Sigmoid colon (tissue), 7 donors: ENCODE measurements around the gene NELFCD. TPM values are rescaled to one million over a fixed set of nuclear protein-coding genes. Genes with fewer than 3 reads are reported as not detected.
"Not testable (repeated sequence)": the region's sequence is repeated elsewhere in the genome, so short reads cannot be mapped to it uniquely, and the experiment has no call there.

ENCODE experiments used
- DNase-seq: peaks from one replicate; pipeline ENCODE4 v3.0.0-alpha.2; 2019
- H3K27ac ChIP-seq, 4 donors: fragments of 200-600 bp; sonication (generic); one replicate each; pipeline ENCODE4 v1.5.1; 2016 to 2019; ENCODE audit warnings: mild to moderate bottlenecking in 1 of 4
- H3K27me3 ChIP-seq, 3 donors: fragments of 200-600 bp; sonication (generic); one replicate each; pipeline ENCODE4 v1.5.1; 2019; ENCODE audit warnings: mild to moderate bottlenecking in 1 of 3
- H3K36me3 ChIP-seq, 4 donors: fragments of 200-600 bp; sonication (generic); one replicate each; pipeline ENCODE4 v1.5.1; 2016 to 2019
- H3K4me1 ChIP-seq, 4 donors: fragments of 200-600 bp; sonication (generic); one replicate each; pipeline ENCODE4 v1.5.1; 2017 to 2019
- H3K4me3 ChIP-seq, 4 donors: fragments of 200-600 bp; sonication (generic); one replicate each; pipeline ENCODE4 v1.5.1; 2017 to 2019; ENCODE audit warnings: mild to moderate bottlenecking in 2 of 4, moderate library complexity in 1 of 4
- H3K9me3 ChIP-seq, 4 donors: fragments of 200-600 bp in 3 of 4; sonication (generic) in 3 of 4; one replicate each; pipeline versions ENCODE4 v1.5.1 to v1.6.1; 2013 to 2019
- EP300 ChIP-seq, 4 donors: sonication (generic); formaldehyde crosslinking; IDR thresholded peaks; one replicate each; pipeline ENCODE4 v1.6.1; 2017; ENCODE audit warnings: antibody characterized with exemption in 4 of 4
- POLR2A ChIP-seq, 2 donors: fragments of 450-650 bp; IDR thresholded peaks; one replicate each; pipeline ENCODE4 v1.6.1; 2016; ENCODE audit warnings: antibody characterized with exemption in 2 of 2, mild to moderate bottlenecking in 2 of 2, moderate library complexity in 2 of 2
- POLR2AphosphoS5 ChIP-seq, 4 donors: sonication (generic); formaldehyde crosslinking; IDR thresholded peaks; one replicate each; pipeline ENCODE4 v1.6.1; 2017; ENCODE audit warnings: antibody characterized with exemption in 4 of 4
- WGBS, 2 donors: extraction: QIAGEN DNeasy Blood & Tissue Kit; methylation state at CpG; one replicate each; pipeline ENCODE4 v1.1.7; 2013; 5-methylcytosine and 5-hydroxymethylcytosine counted together
- intact Hi-C: fragments of 100-400 bp; cut with DNase I; formaldehyde crosslinking; loops from one replicate; pipeline ENCODE4 v1.15.1; 2023
- polyA plus RNA-seq, 3 donors: library from polyadenylated mRNA; stranded (reverse); fragments of 200-250 nt; gene quantifications; one replicate each; pipeline ENCODE4 v1.2.3, GENCODE V29; 2013
- total RNA-seq, 4 donors: library from RNA; depleted of rRNA; stranded (reverse); fragments of >200 nt; gene quantifications; one replicate each; pipeline ENCODE4 v1.1.0, GENCODE V29; 2016
- TF ChIP-seq, protein P1 (sequence below), 4 experiments: fragments of 450-650 bp in 3 of 4; fragments of 200-600 bp in 1 of 4; IDR thresholded peaks; one replicate each; pipeline ENCODE4 v1.5.1; 2016 to 2019; ENCODE audit warnings: antibody characterized with exemption in 4 of 4, mild to moderate bottlenecking in 3 of 4, moderate library complexity in 2 of 4
- donor health status: healthy with polysubstance abuse.
- donor health status: Bipolar disorder and iron deficiency.
- donor health status: healthy.

Gene NELFCD
- total and polyA plus RNA-seq, 7 donors, result 22.7 to 53.2 (median 42.8) TPM

DNA sequence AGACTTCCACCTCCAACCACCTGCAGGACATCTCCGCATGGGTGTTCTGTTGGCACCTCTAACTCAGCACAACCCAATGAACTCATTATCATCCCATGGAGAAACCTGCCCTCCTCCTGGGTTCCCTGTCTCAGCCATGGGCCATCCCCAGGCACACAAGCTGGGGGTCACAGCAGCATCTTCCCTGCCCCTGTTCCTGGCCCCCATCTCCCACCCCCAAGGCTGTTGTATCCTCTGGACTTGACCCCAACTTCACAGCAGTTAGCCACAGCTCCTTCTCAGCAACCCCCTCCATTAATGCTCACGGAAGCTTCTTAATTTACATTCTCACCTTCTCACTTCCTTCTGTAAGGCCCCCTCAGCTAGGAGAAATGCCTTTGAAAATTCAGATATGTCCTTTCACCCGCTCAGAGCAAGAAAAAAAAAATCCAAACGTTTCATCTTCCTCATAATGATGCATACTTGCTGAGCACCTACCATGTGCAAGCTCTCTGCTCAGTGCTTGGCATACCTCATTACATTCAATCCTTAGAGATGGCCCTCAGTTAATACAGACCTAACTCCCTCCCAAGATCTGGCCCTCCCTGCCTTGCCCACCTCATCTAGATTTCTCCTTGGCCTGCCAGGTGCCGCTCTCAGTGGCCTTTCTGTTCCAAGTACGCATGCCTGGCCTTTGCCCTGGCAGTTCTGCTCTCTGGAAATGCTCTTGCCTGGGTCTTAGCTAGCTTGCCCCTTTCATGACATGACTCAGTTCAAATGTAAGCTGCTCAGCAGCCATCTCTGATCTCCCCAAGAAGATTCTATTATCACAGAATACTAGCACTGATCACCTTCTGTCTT, 2.5 kb upstream of the NELFCD start:
- no peak for TF ChIP-seq POLR2AphosphoS5 (IDR thresholded peaks at IDR 0.05)
- no peak for TF ChIP-seq POLR2A (IDR thresholded peaks at IDR 0.05)
- TF ChIP-seq EP300 (IDR thresholded peaks at IDR 0.05), result no peak
- TF ChIP-seq, protein P1, sequence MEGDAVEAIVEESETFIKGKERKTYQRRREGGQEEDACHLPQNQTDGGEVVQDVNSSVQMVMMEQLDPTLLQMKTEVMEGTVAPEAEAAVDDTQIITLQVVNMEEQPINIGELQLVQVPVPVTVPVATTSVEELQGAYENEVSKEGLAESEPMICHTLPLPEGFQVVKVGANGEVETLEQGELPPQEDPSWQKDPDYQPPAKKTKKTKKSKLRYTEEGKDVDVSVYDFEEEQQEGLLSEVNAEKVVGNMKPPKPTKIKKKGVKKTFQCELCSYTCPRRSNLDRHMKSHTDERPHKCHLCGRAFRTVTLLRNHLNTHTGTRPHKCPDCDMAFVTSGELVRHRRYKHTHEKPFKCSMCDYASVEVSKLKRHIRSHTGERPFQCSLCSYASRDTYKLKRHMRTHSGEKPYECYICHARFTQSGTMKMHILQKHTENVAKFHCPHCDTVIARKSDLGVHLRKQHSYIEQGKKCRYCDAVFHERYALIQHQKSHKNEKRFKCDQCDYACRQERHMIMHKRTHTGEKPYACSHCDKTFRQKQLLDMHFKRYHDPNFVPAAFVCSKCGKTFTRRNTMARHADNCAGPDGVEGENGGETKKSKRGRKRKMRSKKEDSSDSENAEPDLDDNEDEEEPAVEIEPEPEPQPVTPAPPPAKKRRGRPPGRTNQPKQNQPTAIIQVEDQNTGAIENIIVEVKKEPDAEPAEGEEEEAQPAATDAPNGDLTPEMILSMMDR (IDR thresholded peaks at IDR 0.05), result no peak
- no peak overlapping the region for H3K27ac ChIP-seq
- no peak for DNase-seq
- peaks cover 0 to 5% (median 0%) of the 10 kb centered on the region in 4 donors for H3K9me3 ChIP-seq
- H3K27me3 ChIP-seq, result no peaks in the 10 kb centered on the region
- peaks cover 0 to 18% (median 15%) of the 10 kb centered on the region in 4 donors for H3K4me1 ChIP-seq
- 71 to 78% methylated on average over 6 of the region's 6 CpGs for WGBS, 2 donors
- intact Hi-C loops, result no loop called here
- H3K36me3 ChIP-seq, result no peaks in the 10 kb centered on the region
- H3K4me3 ChIP-seq, result no peak overlapping the region

DNA sequence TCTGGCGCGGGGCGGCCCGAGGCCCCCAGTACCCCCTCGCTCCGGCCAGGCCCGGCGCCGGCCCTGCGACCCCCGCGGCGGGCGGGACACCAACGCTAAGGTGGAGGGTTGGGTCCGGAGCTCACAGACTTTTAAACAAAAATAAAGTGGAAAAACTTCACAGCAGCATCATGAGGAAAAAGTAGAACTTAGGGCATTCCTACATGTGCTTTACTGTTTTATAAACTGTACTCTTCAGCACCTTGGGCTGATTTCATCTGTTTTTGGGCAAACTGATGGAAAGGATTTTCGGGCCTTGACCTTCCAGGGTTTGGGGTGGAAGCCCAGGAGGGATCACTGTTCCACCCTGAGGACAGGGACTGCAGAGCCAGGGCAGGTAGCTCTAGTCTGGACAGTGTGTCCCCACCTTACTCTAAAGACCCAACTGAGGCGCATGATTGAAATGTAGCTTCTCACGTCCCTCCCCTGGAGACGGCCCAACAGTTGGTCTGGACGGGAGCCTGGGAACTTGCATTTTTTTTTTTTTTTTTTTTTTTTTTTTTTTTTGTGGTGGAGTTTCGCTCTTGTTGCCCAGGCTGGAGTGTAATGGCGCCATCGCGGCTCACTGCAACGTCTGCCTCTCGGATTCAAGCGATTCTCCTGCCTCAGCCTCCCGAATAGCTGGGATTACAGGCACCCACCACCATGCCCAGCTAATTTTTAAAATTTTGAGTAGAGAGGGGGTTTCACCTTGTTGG, 740 bp downstream of the NELFCD start:
- H3K4me1 ChIP-seq, result peaks cover 0 to 38% (median 32%) of the 10 kb centered on the region in 4 donors
- WGBS, 2 donors, result 18 to 20% methylated on average over 29 of the region's 29 CpGs
- no peak for DNase-seq
- intact Hi-C loops, result loop anchor here (2.0 to 5.0 kb wide), 4 partner anchors 19 to 91 kb away; partner anchors contain the start of gene ATP5F1E
- peaks cover 0 to 10% (median 6%) of the 10 kb centered on the region in 4 donors for H3K36me3 ChIP-seq
- H3K27ac ChIP-seq, result peak overlapping the region; percentile 80 to 88 (median 82)
- H3K9me3 ChIP-seq, result no peaks in the 10 kb centered on the region
- no peak for TF ChIP-seq EP300 (IDR thresholded peaks at IDR 0.05)
- no peak for TF ChIP-seq POLR2AphosphoS5 (IDR thresholded peaks at IDR 0.05)
- TF ChIP-seq, protein P1 (IDR thresholded peaks at IDR 0.05), result no peak
- TF ChIP-seq POLR2A (IDR thresholded peaks at IDR 0.05), result no peak
- no peaks in the 10 kb centered on the region for H3K27me3 ChIP-seq
- peak overlapping the region; percentile 50 to 91 (median 79) for H3K4me3 ChIP-seq

DNA sequence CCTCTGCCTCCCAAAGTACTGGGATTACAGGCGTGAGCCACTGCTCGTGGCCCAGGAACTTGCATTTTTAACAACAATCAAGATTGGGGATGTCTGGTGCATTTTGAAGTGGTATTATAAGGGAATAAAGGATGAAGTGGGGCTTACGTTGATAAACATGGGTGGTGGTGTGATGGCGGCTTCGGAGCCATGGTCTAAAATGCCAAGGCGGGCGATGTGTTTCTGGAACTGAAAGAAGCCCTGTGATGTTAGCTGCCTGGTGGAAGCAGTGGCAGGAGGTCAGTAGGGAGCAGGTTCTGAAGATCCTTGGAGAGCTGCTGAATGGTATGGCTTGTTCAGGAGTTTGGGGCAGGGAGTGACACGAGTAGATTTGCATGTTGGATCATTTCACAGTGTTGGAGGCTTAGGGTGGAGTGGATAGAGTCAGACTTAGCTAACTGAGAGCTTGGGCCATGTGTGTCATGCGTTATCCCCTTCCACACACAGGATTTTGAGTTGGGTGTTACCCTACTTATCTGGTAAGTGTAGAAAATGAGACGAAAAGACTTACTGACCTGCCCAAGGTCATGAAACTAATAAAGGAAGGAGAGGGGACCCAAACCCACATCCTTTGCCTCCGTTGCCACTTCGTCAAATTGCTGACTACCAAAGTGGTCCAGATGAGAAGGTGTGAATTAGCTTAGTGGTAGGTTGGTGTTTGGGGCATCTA, 1.5 kb downstream of the NELFCD start:
- peak; percentile 7 for DNase-seq
- intact Hi-C loops, result loop anchor here (2.0 to 5.0 kb wide), 2 partner anchors 20 to 50 kb away; partner anchors contain the start of gene ATP5F1E
- H3K4me1 ChIP-seq, result peaks cover 0 to 38% (median 32%) of the 10 kb centered on the region in 4 donors

DNA sequence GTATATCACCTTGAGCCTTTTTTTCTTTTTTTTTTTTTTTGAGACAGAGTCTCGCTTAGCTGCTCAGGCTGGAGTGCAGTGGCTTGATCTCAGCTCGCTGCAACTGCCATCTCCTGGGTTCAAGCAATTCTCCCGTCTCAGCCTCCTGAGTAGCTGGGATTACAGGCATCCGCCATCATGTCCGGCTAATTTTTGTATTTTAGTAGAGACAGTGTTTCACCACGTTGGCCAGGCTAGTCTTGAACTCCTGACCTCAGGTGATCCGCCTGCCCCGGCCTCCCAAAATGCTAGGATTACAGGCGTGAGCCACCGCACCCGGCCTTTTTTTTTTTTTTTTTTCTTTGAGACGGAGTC, 2.0 kb downstream of the NELFCD start:
- not testable (repeated sequence) for H3K27me3 ChIP-seq, H3K27ac ChIP-seq, H3K4me3 ChIP-seq, H3K9me3 ChIP-seq
- WGBS, 2 donors, result 92% methylated on average over 12 of the region's 12 CpGs
- peak; percentile 15 for DNase-seq
- Histone ChIP-seq H3K36me3 (peaks cover 6 to 23% (median 18%) of the 10 kb centered on the region in 4 donors), H3K4me1 (peaks cover 0 to 38% (median 32%) of the 10 kb centered on the region in 4 donors)
- intact Hi-C loops, result loop anchor here (2.0 to 5.0 kb wide), 2 partner anchors 20 to 49 kb away; partner anchors contain the start of gene ATP5F1E

More for the DNA sequence above, 1.5 kb downstream of the NELFCD start:
- peak overlapping the region in 2 of 4 donors; percentile 12 to 81 for H3K27ac ChIP-seq
- H3K9me3 ChIP-seq, result no peaks in the 10 kb centered on the region
- peak overlapping the region in 2 of 4 donors; percentile 76 to 91 for H3K4me3 ChIP-seq
- H3K36me3 ChIP-seq, result peaks cover 2 to 17% (median 13%) of the 10 kb centered on the region in 4 donors
- WGBS, 2 donors, result 86% methylated on average over 12 of the region's 12 CpGs
- H3K27me3 ChIP-seq, result no peaks in the 10 kb centered on the region
- TF ChIP-seq POLR2AphosphoS5 (IDR thresholded peaks at IDR 0.05) (no peak), POLR2A (IDR thresholded peaks at IDR 0.05) (no peak), EP300 (IDR thresholded peaks at IDR 0.05) (no peak)
- TF ChIP-seq, protein P1 (IDR thresholded peaks at IDR 0.05), result no peak
